WERI-Rb-1 (cell line): ENCODE results near the gene WNT9A.
A peak's percentile ranks its signal among the peaks of the same experiment; 100 is the strongest.

Experiments
- DNase-seq: peaks from one replicate; pipeline ENCODE4 v3.0.0-alpha.2; 2020
- H3K27ac ChIP-seq: fragments of 250-450 bp; sonication (Bioruptor Pico); 2 replicates; pipeline ENCODE4 v1.5.1; 2020; ENCODE audit warnings: mild to moderate bottlenecking, moderate library complexity
- H3K27me3 ChIP-seq: fragments of 250-450 bp; sonication (Bioruptor Pico); 2 replicates; pipeline ENCODE4 v1.5.1; 2021; ENCODE audit warnings: mild to moderate bottlenecking, low read depth, moderate library complexity; ENCODE audit not compliant: insufficient read depth, severe bottlenecking
- H3K36me3 ChIP-seq: fragments of 250-450 bp; sonication (Bioruptor Pico); 2 replicates; pipeline ENCODE4 v1.5.1; 2020; ENCODE audit warnings: mild to moderate bottlenecking, moderate library complexity
- H3K4me3 ChIP-seq: 2 replicates; pipeline ENCODE4 v1.5.1; 2011; ENCODE audit warnings: low read depth, mild to moderate bottlenecking, control low read depth, low read length
- H3K9me3 ChIP-seq: fragments of 250-450 bp; sonication (Bioruptor Pico); 2 replicates; pipeline ENCODE4 v1.5.1; 2021; ENCODE audit warnings: mild to moderate bottlenecking, moderate library complexity; ENCODE audit not compliant: severe bottlenecking
- TF ChIP-seq, protein P1 (sequence below): IDR thresholded peaks from 2 replicates; pipeline ENCODE4 v1.5.1; 2011; ENCODE audit warnings: low read depth, mild to moderate bottlenecking, control low read depth, inconsistent platforms, low read length

WNT9A gene

DNA sequence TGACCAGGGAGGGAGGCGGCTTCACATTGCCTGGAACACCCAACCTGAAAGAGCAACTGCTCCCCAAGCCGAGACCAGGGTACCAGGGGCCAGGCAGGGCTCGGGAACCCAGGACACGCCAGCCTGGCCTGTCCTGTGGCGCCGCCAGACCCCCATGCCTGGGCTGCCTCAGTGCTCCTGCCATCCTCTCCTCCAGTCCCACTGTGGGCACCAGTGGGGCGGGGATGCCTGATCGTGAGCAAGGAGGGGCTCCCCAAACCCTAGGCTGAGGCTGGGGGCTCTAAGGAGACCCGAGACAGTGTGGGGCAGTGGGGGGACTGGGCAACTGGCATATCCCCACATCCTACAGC is 45.1 kb downstream of the WNT9A start:
- TF ChIP-seq, protein P1, sequence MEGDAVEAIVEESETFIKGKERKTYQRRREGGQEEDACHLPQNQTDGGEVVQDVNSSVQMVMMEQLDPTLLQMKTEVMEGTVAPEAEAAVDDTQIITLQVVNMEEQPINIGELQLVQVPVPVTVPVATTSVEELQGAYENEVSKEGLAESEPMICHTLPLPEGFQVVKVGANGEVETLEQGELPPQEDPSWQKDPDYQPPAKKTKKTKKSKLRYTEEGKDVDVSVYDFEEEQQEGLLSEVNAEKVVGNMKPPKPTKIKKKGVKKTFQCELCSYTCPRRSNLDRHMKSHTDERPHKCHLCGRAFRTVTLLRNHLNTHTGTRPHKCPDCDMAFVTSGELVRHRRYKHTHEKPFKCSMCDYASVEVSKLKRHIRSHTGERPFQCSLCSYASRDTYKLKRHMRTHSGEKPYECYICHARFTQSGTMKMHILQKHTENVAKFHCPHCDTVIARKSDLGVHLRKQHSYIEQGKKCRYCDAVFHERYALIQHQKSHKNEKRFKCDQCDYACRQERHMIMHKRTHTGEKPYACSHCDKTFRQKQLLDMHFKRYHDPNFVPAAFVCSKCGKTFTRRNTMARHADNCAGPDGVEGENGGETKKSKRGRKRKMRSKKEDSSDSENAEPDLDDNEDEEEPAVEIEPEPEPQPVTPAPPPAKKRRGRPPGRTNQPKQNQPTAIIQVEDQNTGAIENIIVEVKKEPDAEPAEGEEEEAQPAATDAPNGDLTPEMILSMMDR: no peak
- no peak for DNase-seq
- Histone ChIP-seq H3K4me3 (no peak overlapping the region), H3K9me3 (no peaks in the 10 kb centered on the region), H3K27me3 (no peaks in the 10 kb centered on the region), H3K36me3 (no peaks in the 10 kb centered on the region), H3K27ac (no peak overlapping the region)

DNA sequence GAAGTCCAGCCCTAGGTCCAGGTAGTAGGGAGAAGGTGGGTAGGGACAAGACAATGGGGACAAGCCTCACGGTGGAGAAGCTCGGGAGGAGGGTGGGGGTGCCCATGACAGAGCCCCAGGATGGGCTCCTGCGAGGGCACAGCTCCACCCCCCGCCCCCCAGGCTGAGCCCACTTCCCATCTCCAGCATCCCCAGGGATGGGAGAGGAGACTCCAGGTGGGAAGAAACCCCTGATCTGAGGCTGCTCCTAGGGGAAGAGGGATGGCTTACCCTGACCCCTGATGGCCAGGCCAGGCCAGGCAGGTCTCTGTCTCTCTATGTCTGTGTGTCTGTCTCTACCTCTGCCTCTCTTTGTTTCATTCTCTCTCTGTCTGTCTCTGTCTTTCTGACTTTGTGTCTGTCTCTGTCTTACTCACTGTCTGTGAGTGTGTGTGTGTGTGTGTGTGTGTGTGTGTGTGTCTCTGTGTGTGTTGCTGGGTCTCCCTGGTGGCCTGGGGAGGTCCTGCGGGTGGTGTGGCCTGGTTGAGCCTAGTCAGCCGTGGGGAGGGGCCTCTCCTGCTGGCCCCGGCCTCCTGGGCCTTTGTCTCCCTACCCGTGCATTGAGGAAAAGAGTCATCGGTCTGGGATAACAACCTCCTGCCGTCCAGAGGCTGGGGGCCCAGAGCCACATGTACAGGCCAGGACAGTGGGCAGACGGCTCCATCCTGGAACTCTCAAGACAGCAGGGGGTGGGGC is 45.7 kb downstream of the WNT9A start:
- no peak overlapping the region for H3K27ac ChIP-seq
- no peaks in the 10 kb centered on the region for H3K9me3 ChIP-seq
- TF ChIP-seq, protein P1: peak; percentile 20; the same call in 1 of the 2 replicates
- H3K36me3 ChIP-seq: no peaks in the 10 kb centered on the region
- DNase-seq: peak; percentile 57
- H3K4me3 ChIP-seq: no peak overlapping the region
- H3K27me3 ChIP-seq: no peaks in the 10 kb centered on the region

DNA sequence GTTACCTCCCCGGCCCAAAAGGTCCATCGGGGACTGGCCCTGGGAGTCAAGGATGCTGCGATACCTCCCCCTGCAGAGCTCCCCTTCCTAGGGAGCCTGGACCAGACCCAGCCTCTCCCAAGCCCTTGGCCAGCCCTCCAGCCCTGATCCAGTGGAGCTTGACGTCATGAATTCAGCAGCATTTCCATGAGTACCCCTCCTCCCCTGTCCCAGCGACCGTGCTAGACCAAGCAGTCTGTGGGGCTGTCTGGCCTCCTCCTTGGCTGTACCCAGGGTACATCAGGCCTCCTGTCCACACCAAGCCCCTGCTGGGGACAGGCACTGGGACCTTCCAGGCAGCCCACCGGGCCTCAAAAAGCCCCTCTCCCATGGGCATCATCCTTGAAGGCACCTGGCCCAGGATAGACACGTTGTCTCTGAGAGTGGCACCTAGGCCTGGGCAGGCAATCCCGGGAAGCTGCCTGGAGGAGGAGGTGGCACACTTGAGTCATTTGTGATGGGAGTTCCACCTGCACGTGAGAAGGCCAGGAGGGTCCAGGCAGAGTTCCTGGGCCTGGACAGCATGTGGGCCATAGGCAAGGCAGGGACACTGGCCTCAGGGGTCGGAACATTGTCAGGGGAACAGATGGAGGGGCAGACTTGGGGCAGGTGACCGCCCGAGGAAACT is 46.4 kb downstream of the WNT9A start:
- no peaks in the 10 kb centered on the region for H3K36me3 ChIP-seq
- H3K27me3 ChIP-seq: no peaks in the 10 kb centered on the region
- no peak overlapping the region for H3K4me3 ChIP-seq
- no peak for DNase-seq
- TF ChIP-seq, protein P1: no peak
- no peak overlapping the region for H3K27ac ChIP-seq
- H3K9me3 ChIP-seq: no peaks in the 10 kb centered on the region

DNA sequence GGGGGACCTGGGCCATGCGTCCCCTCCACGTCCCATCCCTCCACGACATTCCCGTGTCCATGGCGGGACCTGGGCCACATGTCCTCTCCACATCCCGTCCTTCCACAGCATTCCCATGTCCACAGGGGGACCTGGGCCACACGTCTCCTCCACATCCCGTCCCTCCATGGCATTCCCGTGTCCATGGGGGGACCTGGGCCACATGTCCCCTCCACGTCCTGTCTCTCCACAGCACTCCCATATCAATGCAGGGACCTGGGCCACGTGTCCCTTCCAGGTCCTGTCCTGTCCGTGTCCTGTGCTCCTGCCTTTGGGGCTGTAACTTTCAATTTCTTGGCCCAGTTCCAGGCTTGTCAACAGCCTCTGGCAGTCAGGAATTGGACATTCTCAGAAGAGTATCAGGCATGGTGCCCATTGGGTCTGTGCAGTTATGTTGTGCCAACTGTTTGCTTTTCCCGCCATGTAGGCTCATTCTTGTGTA is 47.1 kb downstream of the WNT9A start:
- no peaks in the 10 kb centered on the region for H3K36me3 ChIP-seq
- no peak for DNase-seq
- no peaks in the 10 kb centered on the region for H3K27me3 ChIP-seq
- H3K4me3 ChIP-seq: no peak overlapping the region
- no peaks in the 10 kb centered on the region for H3K9me3 ChIP-seq
- TF ChIP-seq, protein P1: no peak
- no peak overlapping the region for H3K27ac ChIP-seq

DNA sequence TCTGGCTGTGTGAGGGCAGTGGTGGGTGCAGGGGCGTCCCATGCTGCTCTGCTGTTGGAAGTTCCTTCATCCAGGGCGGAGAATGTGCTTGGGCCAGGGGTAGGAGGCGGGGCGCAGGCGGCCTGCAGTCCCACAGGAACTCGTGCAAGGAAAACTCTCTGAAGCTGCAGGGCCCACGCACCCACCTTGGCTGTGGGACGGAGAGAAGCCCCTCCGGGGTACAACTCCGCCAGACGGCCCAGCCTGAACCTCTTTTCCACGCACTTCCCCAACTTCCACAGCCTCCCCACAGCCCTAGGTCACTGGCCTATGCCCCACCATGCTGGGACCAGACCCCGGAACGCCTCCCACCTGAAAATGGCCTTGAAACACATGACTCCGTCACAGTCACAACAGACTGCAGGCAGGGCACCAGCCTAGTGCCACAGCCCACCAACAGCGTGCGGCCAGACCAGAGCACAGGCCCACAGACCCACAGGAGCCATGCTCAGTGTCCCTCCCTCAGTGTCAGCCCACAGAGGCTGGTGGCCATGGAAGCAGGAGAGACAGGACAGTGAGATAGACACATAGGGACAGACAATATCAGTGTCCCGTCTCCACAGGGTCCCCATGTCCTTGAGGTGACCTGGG is 47.8 kb downstream of the WNT9A start:
- DNase-seq: no peak
- H3K9me3 ChIP-seq: no peaks in the 10 kb centered on the region
- TF ChIP-seq, protein P1: no peak
- no peak overlapping the region for H3K27ac ChIP-seq
- H3K36me3 ChIP-seq: no peaks in the 10 kb centered on the region
- no peaks in the 10 kb centered on the region for H3K27me3 ChIP-seq
- no peak overlapping the region for H3K4me3 ChIP-seq
